IPS-NIHi7 (cell line): ENCODE data around the gene CELSR1.
"Not testable (repeated sequence)": the region's sequence is repeated elsewhere in the genome, so short reads cannot be mapped to it uniquely, and the experiment has no call there.

Experiments used
- DNase-seq: peaks from one replicate; pipeline ENCODE4 v3.0.0; 2012; ENCODE audit warnings: mixed read lengths; ENCODE audit errors: extremely low spot score

CELSR1 gene

DNA sequence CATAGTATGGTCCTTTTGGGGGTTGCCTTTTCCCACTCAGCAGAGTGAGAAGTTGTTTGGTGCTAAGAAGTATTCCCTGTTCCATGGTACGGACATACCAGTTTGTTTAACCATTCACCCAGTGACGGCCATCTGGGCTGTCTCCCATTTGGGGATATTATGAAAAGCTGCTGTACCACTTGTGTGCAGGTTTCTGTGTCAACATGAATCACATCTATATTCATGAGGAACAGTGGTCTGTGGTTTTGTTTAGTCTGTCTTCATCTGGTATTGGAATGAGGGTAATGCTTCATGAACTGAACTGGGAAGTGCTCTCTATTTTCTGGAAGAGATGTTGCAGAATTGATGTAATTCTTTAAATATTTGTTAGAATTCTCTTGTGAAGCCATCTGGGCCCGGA is 112.4 kb downstream of the CELSR1 start:
- no peak for DNase-seq

DNA sequence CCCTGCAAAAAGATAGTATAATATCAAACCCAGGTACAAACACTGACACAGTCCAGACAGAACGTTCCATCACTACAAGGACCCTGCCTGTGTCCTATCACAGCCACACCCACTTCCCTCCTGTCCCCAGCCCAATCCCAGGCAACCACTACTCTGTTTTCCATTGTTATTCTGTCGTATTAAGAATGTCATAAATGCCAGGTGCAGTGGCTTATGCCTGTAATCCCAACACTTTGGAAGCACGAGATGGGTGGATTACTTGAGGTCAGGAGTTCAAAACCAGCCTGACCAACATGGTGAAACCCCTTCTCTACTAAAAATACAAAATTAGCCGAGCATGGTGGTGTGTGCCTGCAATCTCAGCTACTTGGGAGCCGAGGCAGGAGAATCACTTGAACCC is 112.9 kb downstream of the CELSR1 start:
- no peak for DNase-seq

DNA sequence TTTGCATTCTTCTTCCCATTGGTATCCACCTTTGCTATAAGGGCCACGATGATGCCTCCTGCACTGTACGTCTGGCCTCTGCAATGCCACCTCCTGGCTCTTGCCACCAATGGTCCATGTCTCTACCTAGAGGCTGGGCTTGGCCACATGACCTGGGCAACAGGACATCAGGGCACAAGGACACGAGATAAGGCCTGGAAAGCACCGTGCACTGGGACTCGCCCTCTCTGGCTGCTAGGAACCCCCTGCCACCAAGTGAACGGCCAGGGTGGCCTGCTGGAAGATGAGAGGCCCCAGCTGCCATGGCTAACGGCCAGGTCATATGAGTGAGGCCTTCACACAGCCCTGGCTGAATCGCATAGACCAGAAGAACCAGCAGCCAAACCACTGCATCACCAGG is 114.5 kb downstream of the CELSR1 start:
- DNase-seq, result no peak

DNA sequence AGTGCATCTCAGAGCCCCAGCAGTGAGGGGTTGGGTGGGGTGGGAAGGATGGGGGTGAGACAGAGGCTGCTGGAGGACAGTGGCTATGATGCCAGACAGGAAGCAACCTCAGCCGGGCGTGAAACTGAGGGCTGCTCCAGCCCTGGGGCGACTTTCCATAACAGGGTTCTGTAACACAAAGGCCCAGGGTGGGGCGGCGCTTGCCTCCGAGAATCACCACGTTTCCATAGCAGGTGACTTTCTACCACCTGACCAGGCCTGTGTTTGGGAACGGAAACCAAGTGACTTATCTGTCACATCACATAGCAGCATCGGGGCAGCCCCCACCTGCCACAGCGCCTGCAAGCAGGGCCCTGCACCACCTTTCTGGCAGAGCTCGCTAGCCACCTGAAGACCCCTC is 116.2 kb downstream of the CELSR1 start:
- no peak for DNase-seq

DNA sequence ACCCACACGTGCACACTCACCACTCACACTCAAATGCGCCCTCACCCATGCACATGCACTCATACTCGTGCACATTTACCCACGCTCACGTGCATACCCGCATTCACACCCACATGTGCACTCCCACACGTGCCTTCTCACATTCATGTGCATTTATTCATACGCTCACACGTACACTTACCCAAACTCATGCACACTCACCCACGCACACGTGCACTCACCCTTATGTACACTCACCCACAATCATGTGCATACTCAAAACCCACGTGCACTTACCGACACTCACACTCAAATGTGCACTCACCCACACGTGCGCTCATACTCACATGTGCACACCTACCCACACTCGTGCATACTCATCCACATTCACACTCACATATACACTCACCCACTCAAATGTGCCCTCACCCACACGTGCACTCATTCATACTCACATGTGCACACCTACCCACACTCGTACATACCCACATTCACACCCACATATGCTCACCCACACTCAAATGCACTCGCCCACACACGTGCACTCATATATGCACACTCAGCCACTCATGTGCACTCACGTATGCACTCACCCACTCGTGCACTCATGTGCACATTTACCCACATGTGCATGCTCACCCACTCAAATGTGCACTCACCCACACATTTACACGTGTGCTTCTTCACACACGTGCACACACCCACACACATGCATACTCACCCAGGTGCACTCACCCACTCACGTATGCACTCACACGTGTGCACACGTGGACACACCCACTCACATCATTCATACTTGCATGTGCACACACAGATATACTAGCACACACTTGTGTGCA is 117.5 kb downstream of the CELSR1 start:
- DNase-seq, result no peak

DNA sequence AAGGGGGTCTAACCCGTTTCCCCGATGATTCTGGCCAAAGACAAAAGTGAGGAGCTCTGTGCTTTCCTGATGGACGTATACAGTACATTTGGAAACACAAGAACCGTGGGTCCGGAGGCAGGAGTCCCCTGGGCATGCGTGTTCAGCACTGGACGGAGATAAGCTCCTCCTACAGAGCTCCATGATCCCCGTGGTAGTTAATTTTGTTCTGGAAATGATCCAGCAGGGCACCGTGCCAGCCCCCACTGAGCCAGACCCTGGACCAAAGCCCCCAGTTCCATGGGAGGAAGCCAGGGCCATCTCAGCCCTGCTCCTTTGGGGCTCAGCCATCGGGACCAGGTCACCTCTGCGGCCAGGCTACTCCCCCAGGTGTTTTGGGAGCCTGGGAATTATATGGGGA is 118.6 kb downstream of the CELSR1 start:
- no peak for DNase-seq

DNA sequence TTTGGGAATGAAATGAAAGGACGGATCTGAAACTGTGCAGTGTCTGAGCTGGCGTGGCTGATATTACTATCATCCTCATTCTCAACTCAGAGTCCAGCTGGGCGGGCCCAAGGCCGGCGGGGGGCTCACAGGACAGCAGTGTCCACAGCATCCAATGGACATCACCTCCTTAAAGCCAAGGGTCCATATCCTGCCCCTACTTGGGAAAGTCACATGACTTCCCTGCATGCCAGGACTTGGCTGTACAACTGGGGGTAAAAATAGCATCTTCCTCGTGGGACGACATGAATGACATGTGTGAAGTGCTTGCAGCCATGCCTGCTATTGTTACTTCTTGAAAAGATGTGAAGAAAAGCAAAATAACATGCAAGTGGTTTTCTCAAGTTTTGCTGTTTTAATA is 119.7 kb downstream of the CELSR1 start:
- DNase-seq, result no peak

DNA sequence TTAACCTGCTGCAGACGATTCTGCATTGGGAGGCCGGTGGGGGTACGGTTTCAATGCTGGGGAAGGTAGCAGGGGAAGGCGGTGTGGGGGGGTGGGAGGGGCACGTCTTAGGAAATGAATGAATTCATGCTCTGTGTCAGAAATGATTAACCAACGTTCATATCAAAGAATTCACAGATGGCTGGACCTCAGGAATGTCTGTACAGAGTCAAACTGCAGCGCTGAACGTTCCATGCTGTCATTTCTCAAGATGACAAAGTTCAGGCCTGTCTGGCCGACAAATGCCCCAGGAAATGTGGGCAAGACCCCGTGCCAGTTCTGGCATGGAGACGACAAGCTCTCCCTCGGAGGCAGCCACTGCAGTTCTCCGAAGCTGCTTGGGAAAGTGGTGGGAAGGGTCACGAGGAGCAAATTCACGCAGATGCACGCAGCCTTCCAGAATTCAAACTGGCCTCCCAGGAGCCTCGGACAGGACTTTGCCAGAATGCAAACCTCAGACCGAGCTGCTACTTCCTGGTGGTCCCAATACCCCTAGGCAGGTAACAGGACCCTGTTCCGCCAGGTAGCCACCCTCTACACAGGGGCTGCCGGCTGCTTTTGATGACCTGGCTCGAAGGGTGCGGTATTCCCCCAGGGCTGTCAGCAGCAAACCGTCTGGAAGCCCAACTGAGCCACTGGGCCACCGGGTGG is 120.4 kb downstream of the CELSR1 start:
- DNase-seq, result no peak

DNA sequence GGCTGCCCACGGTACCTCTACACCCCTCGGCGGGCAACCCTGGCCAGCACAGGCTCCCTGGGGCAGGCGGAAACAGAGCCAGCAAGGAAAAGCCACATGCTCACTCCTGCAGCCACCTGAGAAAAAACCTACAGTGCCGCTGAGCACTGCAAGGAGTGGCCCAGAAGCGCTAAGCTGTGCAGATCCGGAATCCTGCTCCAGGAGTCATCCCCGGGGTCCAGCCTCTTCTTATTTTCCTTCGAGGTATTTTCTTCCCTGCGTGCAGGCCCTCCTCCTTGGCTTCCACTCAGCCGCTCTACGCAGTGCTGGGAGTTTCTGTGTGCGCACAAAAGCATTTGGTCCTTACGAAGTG is 120.9 kb downstream of the CELSR1 start:
- DNase-seq, result no peak

DNA sequence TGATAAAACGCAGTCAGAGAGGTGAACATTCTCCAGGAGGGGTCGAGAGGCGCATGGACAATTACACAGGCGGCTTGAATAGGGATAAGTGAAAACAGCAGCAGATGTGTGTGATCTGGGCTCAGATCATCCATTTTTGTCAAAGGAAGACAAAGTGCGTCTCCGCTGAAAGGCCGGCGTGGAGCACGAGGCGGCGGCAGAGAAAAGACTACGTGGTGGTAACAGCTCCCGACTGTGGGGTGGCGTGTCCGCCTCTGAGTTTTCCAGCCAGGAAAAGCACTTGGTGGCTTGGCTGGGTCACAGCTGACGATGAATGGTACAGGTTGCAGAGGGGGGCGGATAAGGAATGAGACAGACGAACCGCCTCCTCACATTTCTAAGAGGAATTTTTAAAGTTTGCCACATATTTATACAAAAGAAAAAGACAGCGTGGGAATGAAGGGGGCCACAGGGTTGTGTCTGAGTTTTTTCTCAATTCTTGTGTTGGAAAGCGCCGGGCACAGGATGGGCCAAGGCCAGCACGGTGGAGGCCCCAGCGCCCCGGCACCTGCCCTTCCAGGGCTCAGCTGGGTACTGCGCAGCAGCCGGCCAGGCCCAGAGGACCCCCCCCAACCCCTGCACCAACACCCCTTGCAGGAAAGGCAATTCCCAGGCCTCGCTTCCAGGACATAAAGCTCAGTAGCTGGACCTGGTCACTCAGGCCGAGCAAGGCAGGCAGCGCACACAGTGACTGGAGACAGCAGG is 121.5 kb downstream of the CELSR1 start:
- no peak for DNase-seq

DNA sequence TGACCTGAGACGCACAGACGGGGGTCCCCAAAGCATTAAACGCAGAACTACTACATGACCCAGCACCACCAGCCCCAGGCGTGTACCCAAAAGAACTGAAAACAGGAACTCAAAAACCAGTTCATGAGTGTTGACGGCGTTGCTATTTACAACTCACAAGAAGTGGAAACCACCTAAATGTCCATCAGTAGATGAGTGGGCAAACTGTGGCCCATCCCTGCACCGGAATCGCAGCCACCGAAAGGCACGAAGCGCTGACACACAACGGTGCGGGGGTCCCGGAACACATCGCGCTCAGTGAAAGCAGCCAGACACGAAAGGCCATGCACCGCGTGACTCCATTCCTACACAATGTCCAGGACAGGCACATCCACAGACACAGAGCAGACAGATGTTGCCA is 122.7 kb downstream of the CELSR1 start:
- DNase-seq, result no peak

DNA sequence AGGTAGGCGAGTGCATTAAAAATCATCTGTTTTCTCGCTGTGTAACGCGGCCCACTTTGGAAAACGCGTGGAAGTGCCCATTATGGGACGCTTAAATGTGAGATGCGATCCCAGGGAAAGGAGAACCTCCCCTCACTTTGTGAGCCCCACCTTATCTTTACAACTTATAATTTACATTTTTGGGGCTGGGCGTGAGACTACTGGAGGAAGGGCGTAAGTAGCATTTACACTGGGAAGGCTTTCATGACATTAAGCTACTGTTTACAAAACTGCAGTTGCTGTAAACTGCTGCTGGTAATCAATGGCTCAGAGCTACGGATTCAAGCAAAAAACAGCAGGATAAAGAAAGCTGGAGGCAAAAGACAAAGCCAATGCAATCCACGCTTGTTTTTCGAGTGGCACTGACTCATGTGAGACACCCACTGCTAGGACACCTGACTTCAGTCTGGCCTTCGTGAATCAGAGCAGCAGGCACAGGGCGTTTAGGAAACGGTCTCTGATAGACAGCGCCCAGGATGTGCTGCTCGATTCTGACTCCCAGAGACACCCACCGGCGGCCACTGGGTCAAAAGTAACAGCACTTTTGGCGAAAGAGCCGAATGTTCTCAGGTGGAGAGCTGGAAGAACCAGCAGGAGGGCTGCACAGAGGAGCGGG is 123.6 kb downstream of the CELSR1 start:
- no peak for DNase-seq

DNA sequence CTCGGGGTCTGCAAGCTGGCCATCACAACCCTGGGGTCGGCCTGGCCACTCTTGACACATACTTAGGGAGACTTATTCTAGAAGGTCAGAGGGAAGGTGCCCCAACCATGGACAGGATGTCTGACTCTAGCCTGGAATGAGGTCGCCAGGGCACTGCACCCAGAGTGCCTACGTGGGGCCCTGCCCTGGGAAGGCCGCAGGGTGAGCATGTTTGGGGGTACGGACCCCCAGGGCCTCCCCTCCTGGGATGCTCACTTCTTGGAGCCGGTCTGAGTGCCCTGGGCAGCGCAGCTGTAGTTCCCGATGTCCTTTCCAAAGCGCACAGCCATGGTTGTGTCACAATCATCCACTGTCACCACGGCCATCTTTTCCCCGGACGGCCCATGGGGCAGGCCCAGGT is 126.1 kb downstream of the CELSR1 start:
- DNase-seq, result no peak

DNA sequence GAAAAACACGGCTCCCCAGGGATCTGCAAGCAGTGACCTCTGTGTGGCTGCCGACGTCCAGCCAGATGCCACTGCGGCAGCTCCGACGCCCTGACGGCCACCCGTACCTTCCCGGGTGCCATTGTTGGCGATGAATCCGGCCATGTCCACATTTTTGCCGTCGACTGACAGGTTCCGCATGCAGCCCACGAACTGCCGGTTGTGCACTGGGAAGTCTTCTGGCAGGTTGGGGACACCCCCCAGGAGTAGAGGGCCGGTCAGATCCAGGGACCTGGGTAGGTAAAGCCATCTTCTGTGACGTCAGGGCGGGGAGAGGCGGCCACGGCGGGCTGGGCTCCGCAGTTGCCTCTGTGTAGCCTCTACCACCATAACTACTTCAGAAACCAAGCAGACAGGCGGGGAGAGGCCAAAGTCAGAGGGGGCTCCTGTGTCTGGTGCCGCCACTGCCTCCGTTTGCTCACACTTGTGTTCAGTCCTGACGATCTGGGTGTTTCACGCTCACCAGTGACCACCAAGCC is 127.1 kb downstream of the CELSR1 start:
- DNase-seq, result no peak

DNA sequence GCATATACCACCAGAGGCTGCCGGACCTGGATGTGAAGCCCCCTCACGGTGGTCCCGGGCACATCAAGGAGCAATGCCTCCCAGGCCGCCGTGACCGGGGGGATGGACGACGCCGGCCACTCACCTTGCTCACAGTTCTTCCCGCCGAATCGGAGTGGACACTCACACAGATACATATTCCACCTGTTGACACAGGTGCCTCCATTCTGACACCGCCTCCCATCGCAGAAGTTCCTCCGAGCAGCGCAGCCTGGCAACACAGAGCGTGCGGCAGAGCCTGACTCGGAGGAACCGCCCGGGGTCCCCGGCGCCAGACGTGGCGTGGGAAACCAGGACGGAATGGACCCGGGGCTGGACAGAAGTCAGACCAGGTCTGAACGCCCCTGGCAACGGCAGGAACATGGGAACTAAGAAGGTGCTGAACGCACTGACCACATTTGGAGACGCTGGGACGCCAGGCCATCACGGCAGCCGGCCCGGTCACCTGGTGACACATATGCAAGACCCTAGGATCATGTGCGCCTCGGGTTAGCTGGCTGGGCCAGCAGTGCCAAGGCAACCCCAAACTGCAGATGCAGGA is 127.7 kb downstream of the CELSR1 start:
- no peak for DNase-seq

DNA sequence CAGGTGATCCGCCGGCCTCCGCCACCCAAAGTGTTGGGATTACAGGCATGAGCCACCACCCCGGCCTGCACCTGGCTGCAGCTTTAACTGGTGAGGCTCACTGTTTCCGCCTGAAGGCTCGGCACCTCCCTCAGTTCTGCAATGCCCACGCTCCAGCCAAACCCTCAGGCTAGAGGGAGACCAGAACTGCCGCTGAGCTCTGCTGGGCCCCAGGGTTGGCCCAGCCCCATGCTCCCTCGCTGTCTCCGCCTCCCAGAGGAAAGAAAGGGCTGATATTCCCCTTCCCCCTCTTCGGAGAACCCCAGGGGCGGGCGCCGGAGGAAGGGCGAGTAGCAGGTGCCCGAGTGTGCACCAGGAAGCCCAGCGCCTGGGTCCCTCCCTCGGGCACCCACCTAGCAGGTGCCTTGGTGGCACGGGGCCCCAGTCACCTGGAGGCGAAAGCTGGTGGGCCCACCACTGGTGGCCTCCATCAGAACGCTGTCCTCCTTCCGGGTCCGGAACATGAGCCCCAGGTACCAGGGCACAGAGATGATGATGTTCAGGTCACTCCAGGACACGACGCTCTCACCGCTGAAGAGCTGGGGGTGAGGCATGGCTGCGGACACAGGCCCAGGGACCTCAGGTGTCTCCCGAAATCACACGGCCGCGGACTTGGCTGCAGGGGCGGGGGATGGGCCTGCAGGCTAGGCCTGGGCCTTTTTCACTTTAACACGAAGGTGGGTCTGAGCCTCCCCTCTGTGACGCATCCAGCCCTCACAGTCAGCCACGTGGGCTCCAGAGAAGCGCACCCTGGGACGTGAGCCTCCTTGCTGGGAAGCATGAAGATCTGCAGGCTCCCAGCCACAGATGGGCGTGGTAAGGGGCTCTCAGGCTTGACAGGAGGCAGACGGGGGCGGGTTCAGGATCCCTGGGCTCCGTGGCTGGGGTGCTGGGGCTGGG is 128.6 kb downstream of the CELSR1 start:
- DNase-seq, result peak; percentile 31

DNA sequence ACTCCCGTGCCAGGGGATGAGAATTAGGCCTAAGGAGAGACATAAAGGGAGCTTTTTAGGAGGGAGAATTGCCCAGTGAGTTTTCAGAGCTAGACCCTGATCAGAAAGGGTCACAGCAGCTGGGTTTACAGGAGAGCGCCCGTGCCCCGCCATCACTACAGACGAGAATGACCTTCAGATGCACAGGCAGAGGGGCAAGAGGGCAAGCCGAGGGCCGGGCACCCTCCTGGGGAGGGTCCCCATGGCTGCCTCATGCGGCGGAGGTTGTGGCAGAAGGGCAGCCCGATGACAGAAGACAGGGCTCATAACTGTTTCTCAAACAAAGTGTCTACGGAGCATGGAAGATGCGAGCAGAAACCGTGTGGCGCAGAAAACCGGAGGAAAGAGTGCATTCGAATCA is 129.7 kb downstream of the CELSR1 start:
- DNase-seq, result no peak

DNA sequence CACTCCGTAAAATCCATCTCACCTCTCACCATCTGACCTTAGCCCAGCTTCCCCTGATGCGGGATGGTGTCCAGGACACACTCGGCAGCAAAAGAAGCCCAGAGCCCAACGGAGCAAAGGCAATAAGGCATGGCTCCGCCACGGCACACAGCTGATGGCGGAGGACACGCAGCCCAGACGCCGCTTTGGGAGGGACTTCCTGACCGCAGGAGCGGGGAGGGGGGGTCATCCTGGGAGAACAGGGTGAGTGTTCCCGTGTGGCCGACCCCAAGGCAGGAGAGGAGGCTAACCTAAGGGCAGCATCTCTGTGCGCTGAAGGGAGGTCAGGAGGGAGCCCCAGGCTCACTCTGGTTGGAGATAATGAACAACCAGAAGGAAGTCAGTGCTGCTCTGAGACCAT is 130.6 kb downstream of the CELSR1 start:
- no peak for DNase-seq

DNA sequence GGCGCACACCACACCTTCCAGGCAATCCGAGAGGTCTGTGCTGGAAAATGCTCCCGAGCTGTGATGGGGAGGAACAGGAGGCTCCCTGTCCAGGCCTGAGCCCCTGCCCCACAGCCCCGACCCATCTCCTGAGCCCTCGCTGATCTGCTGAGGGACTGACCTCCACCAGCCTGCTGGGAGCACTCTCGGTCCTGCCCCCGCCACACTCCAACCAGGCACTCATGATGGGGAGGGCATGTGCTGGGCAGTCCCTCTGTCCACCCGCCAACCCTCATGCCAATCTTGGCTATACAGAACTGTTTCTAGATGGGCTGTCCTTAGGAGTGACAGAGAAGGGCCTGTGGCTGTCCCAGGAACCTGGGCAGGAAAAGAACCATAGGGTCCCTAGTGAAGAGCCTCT is 131.1 kb downstream of the CELSR1 start:
- DNase-seq, result no peak

DNA sequence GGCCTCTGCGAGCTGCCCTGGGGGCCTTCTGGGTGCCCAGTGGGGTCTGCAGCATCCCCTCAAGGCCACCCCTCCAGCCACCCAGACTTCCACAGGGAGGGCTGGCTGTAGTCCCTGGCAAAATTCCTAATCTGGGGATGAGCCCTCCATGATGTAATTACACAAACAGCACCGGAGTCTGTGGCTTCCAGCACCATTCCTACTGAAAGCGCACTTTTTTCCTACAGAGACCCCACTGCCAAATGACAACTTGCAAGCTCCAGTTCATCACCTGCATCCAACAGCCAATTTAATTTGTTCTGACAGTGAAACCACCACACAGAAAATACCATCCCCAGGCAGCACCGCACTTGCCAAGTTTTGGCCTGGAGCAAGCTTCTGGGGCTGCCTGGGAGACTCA is 131.5 kb downstream of the CELSR1 start:
- DNase-seq, result no peak

DNA sequence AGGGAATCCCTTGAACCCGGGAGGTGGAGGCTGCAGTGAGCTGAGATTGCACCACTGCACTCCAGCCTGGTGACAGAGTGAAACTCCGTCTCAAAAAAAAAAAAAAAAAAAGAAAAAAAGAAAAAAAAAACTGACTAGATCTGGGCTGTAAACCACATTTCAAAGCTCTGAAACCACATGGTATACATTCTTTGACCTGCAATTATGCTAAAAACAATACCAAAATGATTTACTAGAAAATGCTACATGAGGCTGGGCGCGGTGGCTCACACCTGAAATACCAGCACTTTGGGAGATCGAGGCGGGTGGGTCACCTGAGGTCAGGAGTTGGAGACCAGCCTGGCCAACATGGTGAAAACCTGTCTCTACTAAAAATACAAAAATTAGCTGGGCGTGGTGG is 133.5 kb downstream of the CELSR1 start:
- not testable (repeated sequence) for DNase-seq
